Measurements from ENCODE around the gene NOD2. TPM values are rescaled to one million over a fixed set of nuclear protein-coding genes. Genes with fewer than 3 reads are reported as not detected.

The NOD2 gene
- total and polyA plus RNA-seq, 11 donors, result 0.21 to 6.5 (median 0.74) TPM

DNA sequence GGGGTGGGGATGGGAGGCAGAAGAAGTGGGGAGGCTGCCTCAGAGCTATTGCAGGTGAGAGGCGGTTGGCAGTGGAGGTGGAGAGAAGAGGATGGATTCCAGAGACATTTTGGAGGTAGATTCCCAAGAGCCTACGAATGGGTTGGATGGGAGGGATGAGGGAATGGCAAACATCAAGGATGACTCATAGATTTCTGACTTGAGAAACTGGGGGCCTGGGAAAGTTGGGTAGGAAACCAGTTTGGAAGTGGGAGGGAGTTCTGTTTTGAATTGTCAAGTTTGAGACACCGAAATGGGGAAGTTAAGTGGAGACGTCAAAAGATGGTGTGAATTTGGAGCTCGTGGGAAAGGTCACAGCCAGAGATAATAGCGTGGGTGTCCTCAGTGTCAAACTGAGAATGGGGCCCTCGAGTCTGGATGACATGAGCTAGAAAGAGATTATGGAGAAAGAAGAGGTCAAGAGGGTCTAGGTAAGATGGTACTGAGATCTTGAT lies 42.3 kb downstream of the NOD2 start:
- WGBS, 4 donors, result 68 to 72% (median 71%) methylated on average over 7 of the region's 7 CpGs
- no peak overlapping the region for H3K27ac ChIP-seq

DNA sequence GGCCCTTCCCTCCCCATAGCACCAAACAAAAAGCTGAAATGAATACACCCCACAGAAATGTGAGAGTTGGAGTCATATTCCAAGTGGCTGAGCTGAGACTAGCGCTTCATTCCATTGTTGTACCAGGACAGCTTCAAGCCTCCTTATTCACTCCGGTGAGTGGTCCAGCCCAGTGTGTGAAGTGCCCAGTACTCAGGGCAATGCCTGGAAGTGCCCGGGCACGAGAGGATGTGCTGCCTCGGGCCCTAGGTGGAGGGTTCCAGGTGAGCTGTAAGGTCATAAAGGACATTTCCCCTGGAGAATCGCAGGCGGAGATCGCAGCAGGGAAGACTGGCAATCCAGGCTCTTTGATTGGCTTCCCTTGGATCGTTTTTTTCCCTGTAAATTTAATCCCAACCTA lies 43.0 kb downstream of the NOD2 start:
- no peak for DNase-seq
- Histone ChIP-seq H3K4me3 (no peak overlapping the region), H3K27me3 (no peaks in the 10 kb centered on the region), H3K27ac (no peak overlapping the region), H3K36me3 (peaks cover 0 to 12% (median 0%) of the 10 kb centered on the region in 9 donors), H3K9me3 (no peaks in the 10 kb centered on the region), H3K4me1 (peaks cover 0 to 6% (median 3%) of the 10 kb centered on the region in 12 donors)
- TF ChIP-seq POLR2A (IDR thresholded peaks at IDR 0.05), result no peak
- TF ChIP-seq, protein P1, sequence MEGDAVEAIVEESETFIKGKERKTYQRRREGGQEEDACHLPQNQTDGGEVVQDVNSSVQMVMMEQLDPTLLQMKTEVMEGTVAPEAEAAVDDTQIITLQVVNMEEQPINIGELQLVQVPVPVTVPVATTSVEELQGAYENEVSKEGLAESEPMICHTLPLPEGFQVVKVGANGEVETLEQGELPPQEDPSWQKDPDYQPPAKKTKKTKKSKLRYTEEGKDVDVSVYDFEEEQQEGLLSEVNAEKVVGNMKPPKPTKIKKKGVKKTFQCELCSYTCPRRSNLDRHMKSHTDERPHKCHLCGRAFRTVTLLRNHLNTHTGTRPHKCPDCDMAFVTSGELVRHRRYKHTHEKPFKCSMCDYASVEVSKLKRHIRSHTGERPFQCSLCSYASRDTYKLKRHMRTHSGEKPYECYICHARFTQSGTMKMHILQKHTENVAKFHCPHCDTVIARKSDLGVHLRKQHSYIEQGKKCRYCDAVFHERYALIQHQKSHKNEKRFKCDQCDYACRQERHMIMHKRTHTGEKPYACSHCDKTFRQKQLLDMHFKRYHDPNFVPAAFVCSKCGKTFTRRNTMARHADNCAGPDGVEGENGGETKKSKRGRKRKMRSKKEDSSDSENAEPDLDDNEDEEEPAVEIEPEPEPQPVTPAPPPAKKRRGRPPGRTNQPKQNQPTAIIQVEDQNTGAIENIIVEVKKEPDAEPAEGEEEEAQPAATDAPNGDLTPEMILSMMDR (IDR thresholded peaks at IDR 0.05), result no peak
- intact Hi-C loops (cut with DNase I), result loop anchor here in 1 of 10 donors (10.0 kb wide), 1 partner anchor 142 kb away; no protein-coding TSS in a partner anchor
- no peak for ATAC-seq
- WGBS, 4 donors, result 78 to 86% (median 82%) methylated on average over 9 of the region's 9 CpGs

More for the DNA sequence above, 42.3 kb downstream of the NOD2 start:
- no peak overlapping the region for H3K4me3 ChIP-seq
- ATAC-seq (no peak), DNase-seq (no peak)
- TF ChIP-seq, protein P1 (IDR thresholded peaks at IDR 0.05), result no peak
- no peak for TF ChIP-seq POLR2A (IDR thresholded peaks at IDR 0.05)
- no peaks in the 10 kb centered on the region for H3K4me1 ChIP-seq
- H3K36me3 ChIP-seq, result peaks cover 0 to 12% (median 0%) of the 10 kb centered on the region in 9 donors
- intact Hi-C loops (cut with DNase I), result loop anchor here in 1 of 10 donors (10.0 kb wide), 1 partner anchor 141 kb away; no protein-coding TSS in a partner anchor
- H3K9me3 ChIP-seq, result no peaks in the 10 kb centered on the region
- H3K27me3 ChIP-seq, result no peaks in the 10 kb centered on the region

DNA sequence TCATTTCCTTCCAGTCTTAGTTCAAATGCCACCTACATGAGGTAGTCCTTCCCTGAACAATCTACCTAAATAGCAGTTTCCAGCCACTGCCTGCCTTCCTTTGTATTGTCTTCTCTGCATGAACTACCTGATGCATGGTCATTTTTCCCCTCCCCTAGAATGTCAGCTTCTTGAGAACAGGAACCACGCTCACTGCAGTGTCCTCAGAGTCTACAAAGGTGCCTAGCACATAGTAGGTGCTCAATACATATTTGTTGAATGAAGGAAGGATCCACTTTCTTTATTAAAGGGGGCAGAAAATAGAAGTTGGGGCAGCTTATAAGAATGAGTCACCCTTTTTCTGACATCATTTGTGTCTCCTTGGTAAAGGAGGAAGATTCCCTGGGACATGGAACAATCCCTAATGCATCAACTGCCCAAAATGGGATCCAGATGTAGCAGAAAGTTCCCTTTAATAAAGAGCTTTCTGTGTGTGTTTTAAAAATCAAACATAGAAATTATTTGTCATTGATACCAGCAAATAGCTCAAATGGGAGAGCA lies 44.1 kb downstream of the NOD2 start:
- Histone ChIP-seq H3K27ac (no peak overlapping the region), H3K36me3 (peaks cover 0 to 5% (median 0%) of the 10 kb centered on the region in 9 donors), H3K9me3 (no peaks in the 10 kb centered on the region), H3K27me3 (no peaks in the 10 kb centered on the region), H3K4me3 (no peak overlapping the region), H3K4me1 (peaks cover 0 to 6% (median 3%) of the 10 kb centered on the region in 12 donors)
- intact Hi-C loops (cut with DNase I), result loop anchor here in 1 of 10 donors (10.0 kb wide), 1 partner anchor 143 kb away; no protein-coding TSS in a partner anchor
- TF ChIP-seq POLR2A (IDR thresholded peaks at IDR 0.05), result no peak
- TF ChIP-seq, protein P1 (IDR thresholded peaks at IDR 0.05), result no peak
- ATAC-seq (no peak), DNase-seq (no peak)
- WGBS, 4 donors, result 82 to 96% (median 93%) methylated on average over 1 of the region's 1 CpG

DNA sequence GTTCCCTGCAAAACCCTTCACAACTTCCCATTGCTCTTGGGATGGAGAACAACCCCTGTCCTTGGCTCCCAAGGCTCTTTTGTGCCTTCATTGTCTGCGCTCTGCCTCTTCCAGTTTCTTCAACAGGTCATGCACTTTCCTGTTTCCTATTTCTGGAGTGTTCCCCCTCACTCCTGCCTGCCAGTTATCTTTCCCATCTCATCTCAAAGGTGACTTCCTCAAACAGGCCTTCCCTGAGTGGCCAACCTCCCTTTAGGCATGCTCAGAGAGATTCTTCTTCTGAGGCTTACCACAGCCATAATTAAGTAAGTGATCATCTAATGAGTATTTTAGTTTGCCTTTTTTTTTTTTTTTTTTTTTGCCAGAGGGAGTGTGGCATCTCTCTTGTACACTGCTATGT lies 45.6 kb downstream of the NOD2 start:
- ATAC-seq, result no peak
- no peaks in the 10 kb centered on the region for H3K9me3 ChIP-seq
- DNase-seq, result no peak
- no peak for TF ChIP-seq POLR2A (IDR thresholded peaks at IDR 0.05)
- TF ChIP-seq, protein P1 (IDR thresholded peaks at IDR 0.05), result no peak
- no peak overlapping the region for H3K4me3 ChIP-seq
- intact Hi-C loops (cut with DNase I), result loop anchor here in 1 of 10 donors (10.0 kb wide), 1 partner anchor 144 kb away; no protein-coding TSS in a partner anchor
- H3K27ac ChIP-seq, result no peak overlapping the region
- 79 to 92% (median 86%) methylated on average over 1 of the region's 1 CpG for WGBS, 4 donors
- H3K36me3 ChIP-seq, result peaks cover 0 to 2% (median 0%) of the 10 kb centered on the region in 9 donors
- H3K4me1 ChIP-seq, result peaks cover 3 to 19% (median 11%) of the 10 kb centered on the region in 12 donors
- no peaks in the 10 kb centered on the region for H3K27me3 ChIP-seq

Measured in heart left ventricle (tissue), 16 donors.